ENCODE results near the gene GRK6. TPM values are rescaled to one million over a fixed set of nuclear protein-coding genes. Genes with fewer than 3 reads are reported as not detected.

Gene GRK6
- total RNA-seq, 1 experiment from 2014 or later: 82.3 TPM

- Histone ChIP-seq H3K4me3 (no peak overlapping the region), H3K27me3 (ENCODE audit: insufficient read depth, low read depth) (no peaks in the 10 kb centered on the region), H3K27ac (no peak overlapping the region), H3K36me3 (ENCODE audit: low read depth) (no peaks in the 10 kb centered on the region; the same call in 1 of the 2 replicates), H3K9me3 (ENCODE audit: insufficient read depth, low read depth) (no peaks in the 10 kb centered on the region), H3F3A (ENCODE audit: insufficient read depth, low read depth) (peaks cover 47% of the 10 kb centered on the region), H3K9me2 (ENCODE audit: insufficient read depth) (no peaks in the 10 kb centered on the region), H2AFZ (no peak overlapping the region), H4K20me1 (ENCODE audit: insufficient read depth) (no peaks in the 10 kb centered on the region), H3K4me2 (no peak overlapping the region), H3K79me2 (ENCODE audit: low read depth) (no peaks in the 10 kb centered on the region), H3K4me1 (replicated peaks; ENCODE audit: insufficient read depth) (no peaks in the 10 kb centered on the region)
- no peak for DNase-seq
- intact Hi-C loops (cut with micrococcal nuclease; ENCODE audit: unreplicated experiment): no loop called here
- TF ChIP-seq, protein P1, sequence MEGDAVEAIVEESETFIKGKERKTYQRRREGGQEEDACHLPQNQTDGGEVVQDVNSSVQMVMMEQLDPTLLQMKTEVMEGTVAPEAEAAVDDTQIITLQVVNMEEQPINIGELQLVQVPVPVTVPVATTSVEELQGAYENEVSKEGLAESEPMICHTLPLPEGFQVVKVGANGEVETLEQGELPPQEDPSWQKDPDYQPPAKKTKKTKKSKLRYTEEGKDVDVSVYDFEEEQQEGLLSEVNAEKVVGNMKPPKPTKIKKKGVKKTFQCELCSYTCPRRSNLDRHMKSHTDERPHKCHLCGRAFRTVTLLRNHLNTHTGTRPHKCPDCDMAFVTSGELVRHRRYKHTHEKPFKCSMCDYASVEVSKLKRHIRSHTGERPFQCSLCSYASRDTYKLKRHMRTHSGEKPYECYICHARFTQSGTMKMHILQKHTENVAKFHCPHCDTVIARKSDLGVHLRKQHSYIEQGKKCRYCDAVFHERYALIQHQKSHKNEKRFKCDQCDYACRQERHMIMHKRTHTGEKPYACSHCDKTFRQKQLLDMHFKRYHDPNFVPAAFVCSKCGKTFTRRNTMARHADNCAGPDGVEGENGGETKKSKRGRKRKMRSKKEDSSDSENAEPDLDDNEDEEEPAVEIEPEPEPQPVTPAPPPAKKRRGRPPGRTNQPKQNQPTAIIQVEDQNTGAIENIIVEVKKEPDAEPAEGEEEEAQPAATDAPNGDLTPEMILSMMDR (conservative IDR thresholded peaks at IDR 0.05): no peak
- TF ChIP-seq EZH2 (IDR thresholded peaks at IDR 0.05; ENCODE audit: low read depth): no peak
- CTCF ChIA-PET: interaction anchor here (0.8 kb wide), 1 partner anchor 246 kb away, joined by 3 read pairs; no protein-coding TSS in a partner anchor
- no TSS peak for BruUV-seq (replicated peaks)
- POLR2A ChIA-PET (ENCODE audit: unreplicated experiment): no interaction called here
These were observed 11.1 kb downstream of the GRK6 start for GRCh38 chr5:177437623-177438022.

DNA sequence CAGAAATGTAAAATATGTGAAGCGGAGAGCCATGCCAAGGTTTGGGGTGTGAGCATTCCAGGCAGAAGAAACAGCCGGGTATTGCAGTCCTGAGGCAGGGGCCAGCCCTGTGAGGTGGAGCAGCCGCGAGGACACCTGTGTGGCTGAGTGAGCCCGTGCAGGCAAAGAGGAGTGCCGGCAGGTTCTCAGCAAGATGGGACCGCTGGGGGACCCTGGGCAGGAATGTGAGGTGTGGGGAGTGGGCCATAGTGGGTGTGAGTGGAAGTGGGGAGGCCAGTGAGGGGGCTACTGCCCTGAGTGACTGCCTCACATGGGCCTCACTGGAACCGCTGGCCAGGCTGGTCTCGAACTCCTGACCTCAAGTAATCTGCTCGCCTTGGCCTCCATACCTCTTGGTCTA, 12.0 kb downstream of the GRK6 start:
- H3K4me1 ChIP-seq (replicated peaks; ENCODE audit: insufficient read depth): no peaks in the 10 kb centered on the region
- no TSS peak for BruUV-seq (replicated peaks)
- no peaks in the 10 kb centered on the region for H3K27me3 ChIP-seq (ENCODE audit: insufficient read depth, low read depth)
- no peak overlapping the region for H2AFZ ChIP-seq
- H3K9me2 ChIP-seq (ENCODE audit: insufficient read depth): no peaks in the 10 kb centered on the region
- H3K4me3 ChIP-seq: no peak overlapping the region
- CTCF ChIA-PET: interaction anchor here (0.8 kb wide), 1 partner anchor 247 kb away, joined by 3 read pairs; no protein-coding TSS in a partner anchor
- H3K79me2 ChIP-seq (ENCODE audit: low read depth): no peaks in the 10 kb centered on the region
- TF ChIP-seq, protein P1 (conservative IDR thresholded peaks at IDR 0.05): no peak
- TF ChIP-seq EZH2 (IDR thresholded peaks at IDR 0.05; ENCODE audit: low read depth): no peak
- peaks cover 51% of the 10 kb centered on the region for H3F3A ChIP-seq (ENCODE audit: insufficient read depth, low read depth)
- no peaks in the 10 kb centered on the region; the same call in 1 of the 2 replicates for H3K36me3 ChIP-seq (ENCODE audit: low read depth)
- no peak overlapping the region for H3K4me2 ChIP-seq
- peaks cover under 1% of the 10 kb centered on the region; the same call in 1 of the 2 replicates for H4K20me1 ChIP-seq (ENCODE audit: insufficient read depth)
- intact Hi-C loops (cut with micrococcal nuclease; ENCODE audit: unreplicated experiment): no loop called here
- POLR2A ChIA-PET (ENCODE audit: unreplicated experiment): no interaction called here
- H3K9me3 ChIP-seq (ENCODE audit: insufficient read depth, low read depth): no peaks in the 10 kb centered on the region
- no peak overlapping the region for H3K27ac ChIP-seq
- no peak for DNase-seq

- no peaks in the 10 kb centered on the region for H3K79me2 ChIP-seq (ENCODE audit: low read depth)
- H3K36me3 ChIP-seq (ENCODE audit: low read depth): no peaks in the 10 kb centered on the region; the same call in 1 of the 2 replicates
- DNase-seq: peak in 1 of 2 experiments; percentile 19
- no peak for TF ChIP-seq EZH2 (IDR thresholded peaks at IDR 0.05; ENCODE audit: low read depth)
- TF ChIP-seq, protein P1 (conservative IDR thresholded peaks at IDR 0.05): no peak
- no peak overlapping the region for H3K27ac ChIP-seq
- H3K9me2 ChIP-seq (ENCODE audit: insufficient read depth): no peaks in the 10 kb centered on the region
- no peaks in the 10 kb centered on the region for H3K27me3 ChIP-seq (ENCODE audit: insufficient read depth, low read depth)
- no peaks in the 10 kb centered on the region for H3K9me3 ChIP-seq (ENCODE audit: insufficient read depth, low read depth)
- no peak overlapping the region for H3K4me2 ChIP-seq
- intact Hi-C loops (cut with micrococcal nuclease; ENCODE audit: unreplicated experiment): no loop called here
- H2AFZ ChIP-seq: no peak overlapping the region
- no peak overlapping the region for H3K4me3 ChIP-seq
- BruUV-seq (replicated peaks): no TSS peak
- H3F3A ChIP-seq (ENCODE audit: insufficient read depth, low read depth): peaks cover 60% of the 10 kb centered on the region
- H3K4me1 ChIP-seq (replicated peaks; ENCODE audit: insufficient read depth): no peaks in the 10 kb centered on the region
- peaks cover 12% of the 10 kb centered on the region for H4K20me1 ChIP-seq (ENCODE audit: insufficient read depth)
- ChIA-PET POLR2A (ENCODE audit: unreplicated experiment) (no interaction called here), CTCF (no interaction called here)
These were observed 13.1 kb downstream of the GRK6 start for GRCh38 chr5:177439518-177440053.
